Measurements from ENCODE around the gene SPDYC.

- TF ChIP-seq EZH2 (IDR thresholded peaks at IDR 0.05; ENCODE audit: borderline replicate concordance, low read depth, low read length, severe bottlenecking): no peak
- TF ChIP-seq CTCF (IDR thresholded peaks at IDR 0.05; ENCODE audit: borderline replicate concordance, extremely low read depth, low read length, poor library complexity, severe bottlenecking): no peak
These were observed 39.8 kb downstream of the SPDYC start for GRCh38 chr11:65209711-65210360.
